Measurements from ENCODE around the gene SPAG16. TPM values are rescaled to one million over a fixed set of nuclear protein-coding genes. Genes with fewer than 3 reads are reported as not detected.

The SPAG16 gene
- total RNA-seq, 1 experiment from 2014 or later: 17.3 TPM

DNA sequence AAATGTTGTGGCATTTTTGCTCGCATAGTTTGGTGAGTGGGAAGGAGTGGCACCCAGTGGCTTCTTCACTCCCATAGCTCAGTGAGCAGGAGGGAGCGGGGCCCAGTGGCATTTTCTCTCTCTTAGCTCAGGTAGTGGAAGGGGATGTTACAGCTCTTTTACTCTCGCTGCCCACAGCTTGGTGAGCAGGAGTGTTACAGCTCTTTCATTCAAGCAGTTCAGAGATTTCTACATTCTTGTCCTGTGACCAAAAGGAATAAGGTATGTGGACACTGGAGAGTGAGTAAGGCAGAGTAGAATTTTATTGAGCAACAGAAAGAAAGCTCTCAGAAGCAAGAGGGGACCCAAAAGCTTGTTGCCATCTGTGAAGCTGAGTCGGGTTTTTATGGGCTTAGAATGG lies 192.4 kb downstream of the SPAG16 start:
- Mint-ChIP-seq H3K36me3 (ENCODE audit: insufficient read depth in 1 of 3, low read depth in 3 of 3) (peaks cover 7 to 40% (median 14%) of the 10 kb centered on the region in 3 experiments; a peak in 6 of 7 replicates), H3K4me1 (no peaks in the 10 kb centered on the region), H3K9me3 (peaks cover 31 to 49% of the 10 kb centered on the region in 2 experiments), H3K27me3 (ENCODE audit: low read depth) (no peaks in the 10 kb centered on the region), H3K4me3 (no peak overlapping the region), H3K27ac (no peak overlapping the region; a peak in 1 of 7 replicates)
- Histone ChIP-seq H2BK20ac (ENCODE audit: low read depth, low read length, poor library complexity, severe bottlenecking) (no peak overlapping the region), H4K91ac (ENCODE audit: insufficient read length, low read depth, low read length) (no peak overlapping the region), H3T11ph (ENCODE audit: low read length) (no peak overlapping the region), H3K27me3 (ENCODE audit: insufficient read depth, low read length) (no peaks in the 10 kb centered on the region), H4K8ac (replicated peaks; ENCODE audit: insufficient read length, low read depth, low read length) (no peak overlapping the region), H3K9me3 (ENCODE audit: control insufficient read depth, low read depth, low read length) (peaks cover 8% of the 10 kb centered on the region), H3K4me1 (ENCODE audit: insufficient read depth, low read length) (no peaks in the 10 kb centered on the region), H2AFZ (ENCODE audit: low read length) (no peak overlapping the region), H2BK120ac (ENCODE audit: low read depth, low read length, poor library complexity, severe bottlenecking) (no peak overlapping the region), H4K5ac (ENCODE audit: insufficient read length, low read depth, low read length) (no peak overlapping the region), H3K4me2 (ENCODE audit: insufficient read depth, insufficient read length, low read length) (no peak overlapping the region), H2BK15ac (ENCODE audit: low read depth, low read length) (no peak overlapping the region), H3K27ac (ENCODE audit: insufficient read length, low read depth, low read length) (no peak overlapping the region), H2BK12ac (ENCODE audit: insufficient read length, low read depth, low read length) (no peak overlapping the region), H3K4ac (ENCODE audit: low read depth, low read length) (no peak overlapping the region), H3K56ac (ENCODE audit: insufficient read length, low read depth, low read length) (no peak overlapping the region), H3K79me1 (ENCODE audit: insufficient read depth, low read depth, low read length, poor library complexity, severe bottlenecking) (no peaks in the 10 kb centered on the region), H3K79me2 (ENCODE audit: insufficient read depth, low read length) (no peaks in the 10 kb centered on the region), H3K23me2 (ENCODE audit: insufficient read length, low read depth, low read length, poor library complexity, severe bottlenecking) (no peaks in the 10 kb centered on the region), H4K20me1 (ENCODE audit: control insufficient read depth, insufficient read depth, insufficient read length) (no peaks in the 10 kb centered on the region), H3K9ac (ENCODE audit: extremely low read depth, insufficient read length, low read length) (no peak overlapping the region), H2BK5ac (ENCODE audit: insufficient read length, low read length) (no peak overlapping the region), H2AK5ac (ENCODE audit: insufficient read length, low read length) (no peak overlapping the region), H3K18ac (ENCODE audit: insufficient read length, low read depth, low read length) (no peak overlapping the region), H3K14ac (ENCODE audit: insufficient read depth, low read length) (no peak overlapping the region), H3K23ac (ENCODE audit: insufficient read length, low read depth, low read length) (no peak overlapping the region)
- DNase-seq: no peak
- TF ChIP-seq, protein P1, sequence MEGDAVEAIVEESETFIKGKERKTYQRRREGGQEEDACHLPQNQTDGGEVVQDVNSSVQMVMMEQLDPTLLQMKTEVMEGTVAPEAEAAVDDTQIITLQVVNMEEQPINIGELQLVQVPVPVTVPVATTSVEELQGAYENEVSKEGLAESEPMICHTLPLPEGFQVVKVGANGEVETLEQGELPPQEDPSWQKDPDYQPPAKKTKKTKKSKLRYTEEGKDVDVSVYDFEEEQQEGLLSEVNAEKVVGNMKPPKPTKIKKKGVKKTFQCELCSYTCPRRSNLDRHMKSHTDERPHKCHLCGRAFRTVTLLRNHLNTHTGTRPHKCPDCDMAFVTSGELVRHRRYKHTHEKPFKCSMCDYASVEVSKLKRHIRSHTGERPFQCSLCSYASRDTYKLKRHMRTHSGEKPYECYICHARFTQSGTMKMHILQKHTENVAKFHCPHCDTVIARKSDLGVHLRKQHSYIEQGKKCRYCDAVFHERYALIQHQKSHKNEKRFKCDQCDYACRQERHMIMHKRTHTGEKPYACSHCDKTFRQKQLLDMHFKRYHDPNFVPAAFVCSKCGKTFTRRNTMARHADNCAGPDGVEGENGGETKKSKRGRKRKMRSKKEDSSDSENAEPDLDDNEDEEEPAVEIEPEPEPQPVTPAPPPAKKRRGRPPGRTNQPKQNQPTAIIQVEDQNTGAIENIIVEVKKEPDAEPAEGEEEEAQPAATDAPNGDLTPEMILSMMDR (conservative IDR thresholded peaks at IDR 0.05): no peak
- no CpG with 5 or more reads among the region's 4 CpGs for WGBS (ENCODE audit: extremely low coverage, insufficient read length, low lambda C conversion rate)

Measured in H9 (cell line).